Activated CD8-positive, alpha-beta T cell treated with anti-CD3 and anti-CD28 coated beads for 36 hours (primary cell): ENCODE measurements around the gene MKNK1. TPM values are rescaled to one million over a fixed set of nuclear protein-coding genes. Genes with fewer than 3 reads are reported as not detected.

Source experiments
- ATAC-seq: fragments of 200-7000 bp; cut with Tn5 transposase; one replicate; pipeline ENCODE4 v1.10.0; 2021; ENCODE audit warnings: mild to moderate bottlenecking, moderate library complexity
- CTCF ChIA-PET: fragments of 350-600 bp; sonication (Branson Sonifier 250); formaldehyde crosslinking; loops from one replicate; lab custom pipeline; 2021; ENCODE audit warnings: antibody characterized with exemption; lab: Charles Lee
- POLR2A ChIA-PET: fragments of 350-600 bp; sonication (Branson Sonifier 250); formaldehyde crosslinking; loops from one replicate; lab custom pipeline; 2021; ENCODE audit warnings: antibody characterized with exemption; lab: Charles Lee
- DNase-seq: peaks from one replicate; pipeline ENCODE4 v3.0.0-alpha.2; 2020
- H3K27ac Mint-ChIP-seq: one replicate; pipeline ENCODE4 v1.8.0; 2021; ENCODE audit warnings: mild to moderate bottlenecking, mixed read lengths
- H3K27me3 Mint-ChIP-seq: one replicate; pipeline ENCODE4 v1.8.0; 2021; ENCODE audit warnings: mixed read lengths
- H3K36me3 Mint-ChIP-seq: one replicate; pipeline ENCODE4 v1.8.0; 2021; ENCODE audit warnings: low read depth, mixed read lengths
- H3K4me1 Mint-ChIP-seq: one replicate; pipeline ENCODE4 v1.8.0; 2021; ENCODE audit warnings: low read depth, mixed read lengths
- H3K4me3 Mint-ChIP-seq: one replicate; pipeline ENCODE4 v1.8.0; 2021; ENCODE audit warnings: mild to moderate bottlenecking, moderate library complexity, mixed read lengths
- H3K9me3 Mint-ChIP-seq: one replicate; pipeline ENCODE4 v1.8.0; 2021; ENCODE audit warnings: mixed read lengths
- CTCF ChIP-seq: fragments of 200-600 bp; IDR thresholded peaks from one replicate; pipeline ENCODE4 v1.8.0; 2022; ENCODE audit warnings: antibody characterized with exemption, mild to moderate bottlenecking
- intact Hi-C: fragments of 100-400 bp; cut with micrococcal nuclease; formaldehyde crosslinking; loops from one replicate; pipeline ENCODE4 v1.10.0; 2022
- total RNA-seq, 2 experiments: library from RNA; stranded (reverse); gene quantifications; one replicate each; pipeline ENCODE4 v1.2.3, GENCODE V29; 2021

Gene MKNK1
- total RNA-seq, 2 experiments from 2014 or later, result 31.1 to 35.5 TPM

GRCh38 chr1:46649764-46650163 is 45.7 kb upstream of the MKNK1 start:
- DNase-seq (no peak), ATAC-seq (no peak)
- H3K27me3 Mint-ChIP-seq, result no peaks in the 10 kb centered on the region
- peaks cover 54% of the 10 kb centered on the region for H3K36me3 Mint-ChIP-seq
- no peak overlapping the region for H3K27ac Mint-ChIP-seq
- no peak overlapping the region for H3K4me3 Mint-ChIP-seq
- CTCF ChIA-PET, result no interaction called here
- intact Hi-C loops, result no loop called here
- TF ChIP-seq CTCF, result no peak
- peaks cover 8% of the 10 kb centered on the region for H3K9me3 Mint-ChIP-seq
- POLR2A ChIA-PET, result no interaction called here
- H3K4me1 Mint-ChIP-seq, result peaks cover 12% of the 10 kb centered on the region

DNA sequence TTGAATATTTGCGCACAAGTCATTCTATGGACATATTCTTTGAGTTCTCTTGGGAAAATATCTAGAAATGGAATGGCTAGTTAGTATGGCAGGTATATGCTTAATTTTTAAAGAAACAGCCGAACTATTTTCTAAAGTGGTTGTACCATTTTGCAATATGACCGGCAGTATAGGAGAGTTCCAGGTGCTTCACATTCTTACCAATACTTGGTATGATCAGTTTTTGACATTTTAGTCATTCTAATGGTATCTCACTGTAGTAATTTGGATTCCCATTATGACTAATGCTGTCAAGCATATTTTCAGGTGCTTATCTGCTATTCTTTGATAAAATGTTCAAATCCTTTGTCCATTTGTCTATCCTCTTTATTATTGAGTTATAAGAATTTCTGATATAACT is 43.5 kb upstream of the MKNK1 start:
- peaks cover 6% of the 10 kb centered on the region for H3K9me3 Mint-ChIP-seq
- peaks cover 41% of the 10 kb centered on the region for H3K36me3 Mint-ChIP-seq
- no peak overlapping the region for H3K27ac Mint-ChIP-seq
- H3K4me3 Mint-ChIP-seq, result no peak overlapping the region
- intact Hi-C loops, result no loop called here
- TF ChIP-seq CTCF, result no peak
- no peak for DNase-seq
- CTCF ChIA-PET, result no interaction called here
- peaks cover 2% of the 10 kb centered on the region for H3K4me1 Mint-ChIP-seq
- POLR2A ChIA-PET, result interaction anchor here (0.9 to 1.0 kb wide), 2 partner anchors 8 to 20 kb away, joined by 3 read pairs; no protein-coding TSS in a partner anchor
- no peak for ATAC-seq
- no peaks in the 10 kb centered on the region for H3K27me3 Mint-ChIP-seq

DNA sequence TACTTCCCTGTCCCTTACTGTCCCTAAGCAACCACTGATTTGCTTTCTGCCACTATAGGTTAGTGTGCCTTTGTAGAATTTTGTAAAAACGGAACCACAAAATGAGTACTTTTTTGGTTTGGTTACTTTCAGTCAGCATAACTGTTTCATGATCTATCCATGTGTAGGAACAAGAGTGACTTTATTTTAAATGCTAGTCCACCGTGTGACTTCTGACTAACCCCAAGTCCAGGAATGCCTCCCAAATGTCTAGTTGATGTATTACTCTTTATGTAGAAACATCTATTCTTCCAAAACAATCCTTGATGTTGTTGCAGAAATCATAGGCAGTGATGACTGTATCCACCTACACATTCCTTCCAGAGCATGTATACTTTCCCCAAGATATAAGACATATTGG is 42.8 kb upstream of the MKNK1 start:
- H3K36me3 Mint-ChIP-seq, result peaks cover 39% of the 10 kb centered on the region

GRCh38 chr1:46646331-46646730 is 42.3 kb upstream of the MKNK1 start:
- TF ChIP-seq CTCF, result no peak
- DNase-seq, result no peak
- H3K4me3 Mint-ChIP-seq, result no peak overlapping the region
- H3K36me3 Mint-ChIP-seq, result peaks cover 37% of the 10 kb centered on the region
- no peak for ATAC-seq
- H3K4me1 Mint-ChIP-seq, result peaks cover 2% of the 10 kb centered on the region
- CTCF ChIA-PET, result no interaction called here
- no peaks in the 10 kb centered on the region for H3K27me3 Mint-ChIP-seq
- POLR2A ChIA-PET, result no interaction called here
- no peak overlapping the region for H3K27ac Mint-ChIP-seq
- peaks cover 5% of the 10 kb centered on the region for H3K9me3 Mint-ChIP-seq
- intact Hi-C loops, result no loop called here

More for the DNA sequence above, 42.8 kb upstream of the MKNK1 start:
- intact Hi-C loops, result no loop called here
- ChIA-PET POLR2A (interaction anchor here (1.0 kb wide), 1 partner anchor 9 kb away, joined by 3 read pairs; no protein-coding TSS in a partner anchor), CTCF (no interaction called here)
- TF ChIP-seq CTCF, result no peak
- Mint-ChIP-seq H3K27me3 (no peaks in the 10 kb centered on the region), H3K27ac (no peak overlapping the region), H3K4me3 (no peak overlapping the region), H3K9me3 (peaks cover 5% of the 10 kb centered on the region), H3K4me1 (peaks cover 2% of the 10 kb centered on the region)
- no peak for ATAC-seq
- DNase-seq, result no peak

GRCh38 chr1:46645815-46646214 is 41.7 kb upstream of the MKNK1 start:
- no peak for ATAC-seq
- Mint-ChIP-seq H3K9me3 (peaks cover 5% of the 10 kb centered on the region), H3K4me3 (no peak overlapping the region), H3K27me3 (no peaks in the 10 kb centered on the region), H3K27ac (no peak overlapping the region), H3K36me3 (peaks cover 37% of the 10 kb centered on the region), H3K4me1 (peaks cover 2% of the 10 kb centered on the region)
- CTCF ChIA-PET, result no interaction called here
- no peak for DNase-seq
- intact Hi-C loops, result no loop called here
- TF ChIP-seq CTCF, result no peak
- POLR2A ChIA-PET, result no interaction called here
